Ishikawa (cell line): Measurements from ENCODE around the gene ASB4.

Experiments
- CEBPB ChIP-seq: IDR thresholded peaks from 2 replicates; pipeline ENCODE4 v1.6.1; 2012
- CREB1 ChIP-seq: IDR thresholded peaks from 2 replicates; pipeline ENCODE4 v1.6.1; 2012; ENCODE audit warnings: low read depth
- EGR1 ChIP-seq: IDR thresholded peaks from 2 replicates; pipeline ENCODE4 v1.6.1; 2012
- EP300 ChIP-seq: IDR thresholded peaks from 2 replicates; pipeline ENCODE4 v1.6.1; 2012; ENCODE audit warnings: borderline replicate concordance
- MAX ChIP-seq: IDR thresholded peaks from 2 replicates; pipeline ENCODE4 v1.6.1; 2012
- NFIC ChIP-seq: IDR thresholded peaks from 2 replicates; pipeline ENCODE4 v1.6.1; 2012
- RAD21 ChIP-seq: IDR thresholded peaks from 2 replicates; pipeline ENCODE4 v1.6.1; 2012; ENCODE audit warnings: low read depth
- REST ChIP-seq: IDR thresholded peaks from 2 replicates; pipeline ENCODE4 v1.6.1; 2012; ENCODE audit warnings: low read depth, mild to moderate bottlenecking
- TAF1 ChIP-seq: IDR thresholded peaks from 2 replicates; pipeline ENCODE4 v1.6.1; 2012; ENCODE audit warnings: low read depth, mild to moderate bottlenecking
- TCF12 ChIP-seq: IDR thresholded peaks from 2 replicates; pipeline ENCODE4 v1.6.1; 2012; ENCODE audit warnings: low read depth
- TEAD4 ChIP-seq: IDR thresholded peaks from 2 replicates; pipeline ENCODE4 v1.6.1; 2012
- USF1 ChIP-seq: IDR thresholded peaks from 2 replicates; pipeline ENCODE4 v1.6.1; 2012
- YY1 ChIP-seq: IDR thresholded peaks from 2 replicates; pipeline ENCODE4 v1.6.1; 2012; ENCODE audit warnings: low read depth
- ZBTB7A ChIP-seq: IDR thresholded peaks from 2 replicates; pipeline ENCODE4 v1.6.1; 2012; ENCODE audit warnings: low read depth

- TF ChIP-seq EP300, result no peak
- TF ChIP-seq TAF1, result no peak
- no peak for TF ChIP-seq TEAD4
- TF ChIP-seq TCF12, result no peak
- no peak for TF ChIP-seq REST
- no peak for TF ChIP-seq CEBPB
- no peak for TF ChIP-seq MAX
- no peak for TF ChIP-seq CREB1
- no peak for TF ChIP-seq USF1
- TF ChIP-seq ZBTB7A, result no peak
- no peak for TF ChIP-seq NFIC
- TF ChIP-seq YY1, result no peak
- no peak for TF ChIP-seq RAD21
- no peak for TF ChIP-seq EGR1
These were observed 59.9 kb downstream of the ASB4 start for GRCh38 chr7:95545673-95546072.
